ENCODE results near the gene PHIP. TPM values are rescaled to one million over a fixed set of nuclear protein-coding genes. Genes with fewer than 3 reads are reported as not detected.

The PHIP gene
- total RNA-seq, 1 experiment from 2014 or later, result 21.2 TPM

- ATAC-seq (no peak), DNase-seq (no peak)
- intact Hi-C loops (cut with micrococcal nuclease), result no loop called here
- Histone ChIP-seq H3F3A (ENCODE audit: low read length, unreplicated experiment) (no peaks in the 10 kb centered on the region), H3K4me2 (ENCODE audit: low read length) (no peak overlapping the region), H3K4me3 (ENCODE audit: low read length) (no peak overlapping the region), H4K20me1 (ENCODE audit: low read length) (no peaks in the 10 kb centered on the region), H3K9ac (ENCODE audit: low read length) (no peak overlapping the region), H3K9me2 (replicated peaks; ENCODE audit: low read length) (no peaks in the 10 kb centered on the region), H3K27ac (ENCODE audit: low read length) (no peak overlapping the region), H3K27me3 (ENCODE audit: low read length) (no peaks in the 10 kb centered on the region), H2AFZ (ENCODE audit: low read length) (no peak overlapping the region), H3K4me1 (ENCODE audit: insufficient read depth, low read length) (no peaks in the 10 kb centered on the region; the same call in 1 of the 2 replicates), H3K36me3 (ENCODE audit: low read depth, low read length) (no peaks in the 10 kb centered on the region), H3K9me3 (ENCODE audit: low read length) (no peaks in the 10 kb centered on the region), H3K79me2 (ENCODE audit: low read length) (no peaks in the 10 kb centered on the region)
- POLR2A ChIA-PET (ENCODE audit: unreplicated experiment), result no interaction called here
- BruUV-seq (replicated peaks), result no TSS peak
- no peak for TF ChIP-seq EZH2 (IDR thresholded peaks at IDR 0.05; ENCODE audit: low read length, unreplicated experiment)
- CTCF ChIA-PET, result no interaction called here
These were observed 41.2 kb upstream of the PHIP start for GRCh38 chr6:79119217-79119616.

- no TSS peak for BruUV-seq (replicated peaks)
These were observed 39.7 kb upstream of the PHIP start for GRCh38 chr6:79117752-79118151.

GRCh38 chr6:79115553-79116182 is 37.6 kb upstream of the PHIP start:
- Histone ChIP-seq H3K9ac (ENCODE audit: low read length) (no peak overlapping the region), H3K4me2 (ENCODE audit: low read length) (no peak overlapping the region), H3K4me1 (ENCODE audit: insufficient read depth, low read length) (no peaks in the 10 kb centered on the region; the same call in 1 of the 2 replicates), H3K27me3 (ENCODE audit: low read length) (no peaks in the 10 kb centered on the region), H3K36me3 (ENCODE audit: low read depth, low read length) (no peaks in the 10 kb centered on the region), H3F3A (ENCODE audit: low read length, unreplicated experiment) (no peaks in the 10 kb centered on the region), H4K20me1 (ENCODE audit: low read length) (no peaks in the 10 kb centered on the region), H3K9me2 (replicated peaks; ENCODE audit: low read length) (no peaks in the 10 kb centered on the region), H2AFZ (ENCODE audit: low read length) (no peak overlapping the region), H3K9me3 (ENCODE audit: low read length) (no peaks in the 10 kb centered on the region), H3K4me3 (ENCODE audit: low read length) (no peak overlapping the region), H3K79me2 (ENCODE audit: low read length) (no peaks in the 10 kb centered on the region), H3K27ac (ENCODE audit: low read length) (no peak overlapping the region)
- no peak for DNase-seq
- intact Hi-C loops (cut with micrococcal nuclease), result no loop called here
- CTCF ChIA-PET, result no interaction called here
- no peak for ATAC-seq
- no TSS peak for BruUV-seq (replicated peaks)
- no peak for TF ChIP-seq EZH2 (IDR thresholded peaks at IDR 0.05; ENCODE audit: low read length, unreplicated experiment)
- POLR2A ChIA-PET (ENCODE audit: unreplicated experiment), result no interaction called here

More at GRCh38 chr6:79117752-79118151, 39.7 kb upstream of the PHIP start:
- Histone ChIP-seq H3K4me2 (ENCODE audit: low read length) (no peak overlapping the region), H3K9me3 (ENCODE audit: low read length) (no peaks in the 10 kb centered on the region), H3K9ac (ENCODE audit: low read length) (no peak overlapping the region), H4K20me1 (ENCODE audit: low read length) (no peaks in the 10 kb centered on the region), H3K79me2 (ENCODE audit: low read length) (no peaks in the 10 kb centered on the region), H3F3A (ENCODE audit: low read length, unreplicated experiment) (no peaks in the 10 kb centered on the region), H2AFZ (ENCODE audit: low read length) (no peak overlapping the region), H3K9me2 (replicated peaks; ENCODE audit: low read length) (no peaks in the 10 kb centered on the region), H3K36me3 (ENCODE audit: low read depth, low read length) (no peaks in the 10 kb centered on the region), H3K27ac (ENCODE audit: low read length) (no peak overlapping the region), H3K4me1 (ENCODE audit: insufficient read depth, low read length) (no peaks in the 10 kb centered on the region; the same call in 1 of the 2 replicates), H3K4me3 (ENCODE audit: low read length) (no peak overlapping the region), H3K27me3 (ENCODE audit: low read length) (no peaks in the 10 kb centered on the region)
- DNase-seq, result peak; percentile 12
- intact Hi-C loops (cut with micrococcal nuclease), result no loop called here
- no peak for TF ChIP-seq EZH2 (IDR thresholded peaks at IDR 0.05; ENCODE audit: low read length, unreplicated experiment)
- no peak for TF ChIP-seq CTCF (conservative IDR thresholded peaks at IDR 0.05; ENCODE audit: low read depth, low read length)
- TF ChIP-seq EZH2phosphoT487 (IDR thresholded peaks at IDR 0.05; ENCODE audit: borderline replicate concordance, low read length), result no peak
- POLR2A ChIA-PET (ENCODE audit: unreplicated experiment), result no interaction called here
- CTCF ChIA-PET, result no interaction called here
- peak; percentile 31; the same call in 1 of the 2 replicates for ATAC-seq

- Histone ChIP-seq H3K79me2 (ENCODE audit: low read length) (no peaks in the 10 kb centered on the region), H3K36me3 (ENCODE audit: low read depth, low read length) (no peaks in the 10 kb centered on the region), H4K20me1 (ENCODE audit: low read length) (no peaks in the 10 kb centered on the region), H3K27me3 (ENCODE audit: low read length) (no peaks in the 10 kb centered on the region), H3K9ac (ENCODE audit: low read length) (no peak overlapping the region), H3K27ac (ENCODE audit: low read length) (no peak overlapping the region), H3F3A (ENCODE audit: low read length, unreplicated experiment) (no peaks in the 10 kb centered on the region), H3K4me2 (ENCODE audit: low read length) (no peak overlapping the region), H2AFZ (ENCODE audit: low read length) (no peak overlapping the region), H3K9me3 (ENCODE audit: low read length) (no peaks in the 10 kb centered on the region), H3K4me3 (ENCODE audit: low read length) (no peak overlapping the region), H3K4me1 (ENCODE audit: insufficient read depth, low read length) (no peaks in the 10 kb centered on the region), H3K9me2 (replicated peaks; ENCODE audit: low read length) (no peaks in the 10 kb centered on the region)
- POLR2A ChIA-PET (ENCODE audit: unreplicated experiment), result no interaction called here
- CTCF ChIA-PET, result no interaction called here
- BruUV-seq (replicated peaks), result no TSS peak
- TF ChIP-seq CTCF (conservative IDR thresholded peaks at IDR 0.05; ENCODE audit: low read depth, low read length) (no peak), EZH2phosphoT487 (IDR thresholded peaks at IDR 0.05; ENCODE audit: borderline replicate concordance, low read length) (no peak), EZH2 (IDR thresholded peaks at IDR 0.05; ENCODE audit: low read length, unreplicated experiment) (no peak)
- DNase-seq (no peak), ATAC-seq (no peak)
- intact Hi-C loops (cut with micrococcal nuclease), result no loop called here
These were observed 33.5 kb upstream of the PHIP start for GRCh38 chr6:79111549-79111948.

All from PC-3 (cell line).